Fibroblast of pulmonary artery (primary cell): Measurements from ENCODE around the gene CUL7.
"Not testable (repeated sequence)": the region's sequence is repeated elsewhere in the genome, so short reads cannot be mapped to it uniquely, and the experiment has no call there.

Source experiments
- DNase-seq: peaks from one replicate; pipeline ENCODE4 v3.0.0-alpha.2; 2010; ENCODE audit warnings: low read depth
- H3K4me3 ChIP-seq: replicated peaks from 2 replicates; pipeline ENCODE4 v1.5.1; 2011; ENCODE audit warnings: low read depth, mild to moderate bottlenecking, control low read depth, low read length, moderate library complexity
- TF ChIP-seq, protein P1 (sequence below): IDR thresholded peaks from 2 replicates; pipeline ENCODE4 v1.5.1; 2011; ENCODE audit warnings: mild to moderate bottlenecking, control low read depth, low read length, inconsistent platforms; ENCODE audit errors: missing control alignments

CUL7 gene

DNA sequence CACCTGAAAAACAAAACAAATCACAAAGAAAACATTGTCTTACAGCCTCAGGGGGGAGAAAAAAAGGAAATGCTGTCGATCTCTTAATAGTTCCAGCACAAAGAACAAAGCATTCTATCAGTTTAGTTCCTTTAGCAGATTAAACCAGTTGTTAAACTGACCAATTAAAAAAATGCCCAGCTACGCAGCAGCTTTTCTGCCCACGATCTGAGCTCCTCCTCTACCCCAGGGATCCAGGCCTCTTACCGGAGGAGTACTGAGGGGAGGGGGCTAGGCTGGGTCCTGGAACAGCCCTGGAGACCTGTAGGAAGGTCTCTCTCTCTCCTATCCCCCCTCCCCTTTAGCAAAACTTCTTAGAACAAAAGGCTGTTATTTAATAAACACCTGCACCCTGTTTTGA, 35.8 kb upstream of the CUL7 start:
- H3K4me3 ChIP-seq = no peak overlapping the region
- no peak for DNase-seq
- TF ChIP-seq, protein P1, sequence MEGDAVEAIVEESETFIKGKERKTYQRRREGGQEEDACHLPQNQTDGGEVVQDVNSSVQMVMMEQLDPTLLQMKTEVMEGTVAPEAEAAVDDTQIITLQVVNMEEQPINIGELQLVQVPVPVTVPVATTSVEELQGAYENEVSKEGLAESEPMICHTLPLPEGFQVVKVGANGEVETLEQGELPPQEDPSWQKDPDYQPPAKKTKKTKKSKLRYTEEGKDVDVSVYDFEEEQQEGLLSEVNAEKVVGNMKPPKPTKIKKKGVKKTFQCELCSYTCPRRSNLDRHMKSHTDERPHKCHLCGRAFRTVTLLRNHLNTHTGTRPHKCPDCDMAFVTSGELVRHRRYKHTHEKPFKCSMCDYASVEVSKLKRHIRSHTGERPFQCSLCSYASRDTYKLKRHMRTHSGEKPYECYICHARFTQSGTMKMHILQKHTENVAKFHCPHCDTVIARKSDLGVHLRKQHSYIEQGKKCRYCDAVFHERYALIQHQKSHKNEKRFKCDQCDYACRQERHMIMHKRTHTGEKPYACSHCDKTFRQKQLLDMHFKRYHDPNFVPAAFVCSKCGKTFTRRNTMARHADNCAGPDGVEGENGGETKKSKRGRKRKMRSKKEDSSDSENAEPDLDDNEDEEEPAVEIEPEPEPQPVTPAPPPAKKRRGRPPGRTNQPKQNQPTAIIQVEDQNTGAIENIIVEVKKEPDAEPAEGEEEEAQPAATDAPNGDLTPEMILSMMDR = no peak

DNA sequence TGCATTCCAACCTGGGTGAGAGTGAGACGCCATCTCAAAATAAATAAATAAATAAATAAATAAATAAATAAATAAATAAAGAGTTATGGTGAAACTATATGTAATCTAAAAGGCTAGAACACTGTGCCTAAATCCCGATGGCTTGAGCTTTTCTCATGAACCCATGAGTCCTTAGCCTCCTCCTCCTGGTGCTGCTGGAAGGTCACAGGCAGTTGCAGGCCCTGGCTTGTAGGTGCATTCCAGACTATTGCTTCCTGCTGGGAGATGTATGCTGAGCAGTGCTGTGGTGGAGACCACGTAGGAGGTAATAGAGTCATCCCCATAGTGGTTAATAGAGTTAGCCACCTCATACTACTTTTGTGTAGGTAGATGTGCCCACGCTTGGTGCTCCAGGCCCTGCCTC, 35.0 kb upstream of the CUL7 start:
- TF ChIP-seq, protein P1 = no peak
- DNase-seq = no peak
- no peak overlapping the region for H3K4me3 ChIP-seq

DNA sequence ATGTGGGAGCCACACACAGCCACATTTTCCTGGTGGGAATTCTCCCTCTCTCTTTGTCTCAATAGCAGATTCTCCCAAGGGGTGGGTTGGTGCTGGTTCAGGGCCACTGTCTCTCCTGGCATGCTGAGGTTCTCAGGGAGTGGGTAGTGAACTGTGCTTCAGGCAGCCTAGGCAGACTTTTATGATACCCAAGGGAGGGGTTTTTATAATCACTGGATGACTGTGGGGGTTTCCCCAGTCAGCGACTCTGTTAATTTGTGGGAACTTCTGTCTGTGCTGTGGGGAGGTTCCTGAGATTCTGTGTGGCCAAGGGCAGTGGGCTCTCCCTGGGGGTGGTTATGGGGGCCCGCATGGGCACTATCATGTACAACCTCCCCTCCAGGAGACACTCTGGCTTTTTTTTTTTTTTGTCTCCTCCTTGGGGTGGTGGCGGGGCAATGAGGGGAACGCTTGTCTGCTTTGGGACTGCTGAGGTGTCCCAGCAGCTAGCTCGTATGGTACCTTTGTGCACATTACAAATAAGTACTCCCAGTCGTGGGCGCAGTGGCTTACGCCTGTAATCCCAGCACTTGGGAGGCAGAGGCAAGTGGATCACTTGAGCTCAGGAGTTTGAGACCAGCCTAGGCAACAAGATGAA, 32.5 kb upstream of the CUL7 start:
- TF ChIP-seq, protein P1 = no peak
- no peak for DNase-seq
- no peak overlapping the region for H3K4me3 ChIP-seq

DNA sequence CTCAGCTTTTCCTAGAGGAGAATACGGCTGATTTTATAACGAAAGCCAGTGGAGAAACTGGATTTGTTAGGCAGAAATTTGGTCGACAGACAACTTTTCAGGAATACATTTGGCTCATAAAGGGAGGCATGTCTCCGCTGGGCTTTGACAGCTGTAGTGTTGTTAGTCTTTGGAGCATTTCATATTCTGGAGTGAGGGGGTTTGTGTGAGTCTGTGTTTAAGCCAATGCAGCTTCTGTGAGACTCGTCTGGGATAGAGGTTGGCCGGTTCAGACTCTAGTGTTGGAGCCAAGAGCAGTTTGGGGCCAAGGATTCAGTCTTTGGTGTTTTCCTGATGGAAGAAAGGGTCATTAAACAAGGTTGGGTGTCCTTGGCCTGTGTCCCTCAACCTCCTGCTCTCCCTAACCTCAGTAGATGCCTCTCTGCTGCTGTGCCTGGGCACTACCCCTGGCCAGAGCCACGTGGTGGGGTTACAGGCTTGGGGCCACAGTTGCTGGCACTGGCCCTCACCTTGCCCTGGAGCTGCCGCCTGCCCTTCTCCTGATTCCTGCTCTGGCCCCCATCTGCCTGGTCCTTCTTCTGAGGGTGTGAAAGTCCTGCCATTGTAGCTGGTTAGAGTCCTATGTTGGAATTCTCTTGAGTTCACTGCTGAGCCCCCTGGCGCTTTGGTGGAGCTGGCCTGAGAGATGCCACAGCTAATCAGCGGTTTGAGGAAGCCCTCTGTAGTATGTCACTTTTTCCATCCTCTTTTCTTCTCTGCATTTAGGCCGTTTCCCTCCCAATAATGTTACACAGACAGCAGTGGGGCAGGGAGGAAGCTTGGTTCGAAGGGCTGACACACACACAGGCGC, 29.4 kb upstream of the CUL7 start:
- TF ChIP-seq, protein P1 = no peak
- no peak overlapping the region for H3K4me3 ChIP-seq
- no peak for DNase-seq

DNA sequence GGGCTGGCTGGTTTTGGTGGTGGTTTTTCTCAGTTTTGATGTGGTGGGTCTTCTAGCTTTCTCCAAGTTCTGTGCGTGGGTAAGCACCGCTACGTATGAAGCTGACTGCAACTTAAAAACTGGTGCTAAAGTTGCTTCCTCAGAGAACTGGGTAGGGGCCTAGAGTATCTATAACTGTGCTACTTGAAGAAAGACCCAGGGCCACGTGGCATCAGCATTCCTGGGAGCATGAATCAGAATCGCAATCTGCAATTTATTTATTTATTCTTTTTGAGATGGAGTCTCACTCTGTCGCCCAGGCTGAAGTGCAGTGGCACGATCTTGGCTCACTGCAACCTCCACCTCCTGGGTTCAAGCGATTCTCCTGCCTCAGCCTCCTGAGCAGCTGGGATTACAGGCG, 28.3 kb upstream of the CUL7 start:
- not testable (repeated sequence) for DNase-seq, H3K4me3 ChIP-seq

DNA sequence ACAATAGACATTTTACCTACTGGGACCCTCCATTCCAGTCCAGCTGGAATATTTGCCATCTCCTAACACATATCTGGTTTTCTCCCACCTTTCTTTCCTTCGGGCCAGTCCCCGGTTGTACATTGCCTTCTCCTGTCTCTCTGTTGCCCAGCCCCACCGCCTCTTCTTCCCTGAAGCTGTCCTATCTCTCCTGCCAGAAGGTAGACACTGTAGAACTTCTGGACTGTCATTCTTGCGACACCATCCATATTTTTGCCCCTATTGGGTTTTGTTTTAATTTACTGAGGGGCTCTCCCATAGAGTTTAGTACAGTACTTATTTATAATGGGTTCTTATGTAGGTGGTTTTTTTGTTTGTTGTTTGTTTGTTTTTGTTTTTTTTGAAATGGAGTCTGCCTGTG, 27.4 kb upstream of the CUL7 start:
- TF ChIP-seq, protein P1 = no peak
- H3K4me3 ChIP-seq = no peak overlapping the region
- DNase-seq = no peak

DNA sequence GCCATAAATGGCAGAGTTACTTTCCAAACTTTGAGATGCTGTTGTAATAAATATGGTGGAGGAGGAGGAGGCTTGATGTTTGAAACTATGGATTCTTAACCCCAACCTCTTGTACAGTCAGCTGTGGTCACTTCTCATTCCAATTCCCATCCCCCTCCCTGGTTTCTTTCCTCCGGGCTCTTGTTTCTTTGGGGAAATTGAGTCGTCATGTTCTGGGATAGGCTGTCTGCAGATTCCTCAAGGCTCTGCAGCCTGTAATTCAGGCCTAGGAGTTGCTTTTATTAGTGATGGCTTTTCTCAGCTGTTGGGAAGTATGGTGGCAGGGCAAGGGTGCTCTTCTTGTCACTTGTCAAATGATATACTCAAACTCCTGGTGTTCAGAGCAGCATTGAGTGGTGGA, 25.0 kb upstream of the CUL7 start:
- no peak overlapping the region for H3K4me3 ChIP-seq
- TF ChIP-seq, protein P1 = no peak
- DNase-seq = no peak
